NCI-H345 treated with DMSO at 0.1 percent for 48 hours (cell line): Measurements from ENCODE around the gene PRICKLE4.
"Not testable (repeated sequence)": the region's sequence is repeated elsewhere in the genome, so short reads cannot be mapped to it uniquely, and the experiment has no call there.

Source experiments
- DNase-seq: peaks from one replicate; lab custom pipeline; 2025; ENCODE audit not compliant: unreplicated experiment; lab: John Stamatoyannopoulos, UW

Gene PRICKLE4

GRCh38 chr6:41791305-41791704 is 10.7 kb downstream of the PRICKLE4 start:
- DNase-seq, result no peak

GRCh38 chr6:41791984-41792383 is 11.4 kb downstream of the PRICKLE4 start:
- DNase-seq, result no peak

- DNase-seq, result no peak
These were observed 15.9 kb downstream of the PRICKLE4 start for GRCh38 chr6:41796474-41796873.

GRCh38 chr6:41798901-41799558 is 18.4 kb downstream of the PRICKLE4 start:
- DNase-seq, result no peak

GRCh38 chr6:41799559-41799911 is 19.0 kb downstream of the PRICKLE4 start:
- no peak for DNase-seq

- DNase-seq, result no peak
These were observed 20.8 kb downstream of the PRICKLE4 start for GRCh38 chr6:41801380-41801779.

GRCh38 chr6:41805830-41806774 is 25.5 kb downstream of the PRICKLE4 start:
- DNase-seq, result no peak

GRCh38 chr6:41811095-41811494 is 30.5 kb downstream of the PRICKLE4 start:
- no peak for DNase-seq

- DNase-seq, result not testable (repeated sequence)
These were observed 31.4 kb downstream of the PRICKLE4 start for GRCh38 chr6:41811946-41812345.

- no peak for DNase-seq
These were observed 32.9 kb downstream of the PRICKLE4 start for GRCh38 chr6:41813469-41813868.

- DNase-seq, result no peak
These were observed 33.4 kb downstream of the PRICKLE4 start for GRCh38 chr6:41813956-41814355.

- DNase-seq, result no peak
These were observed 34.0 kb downstream of the PRICKLE4 start for GRCh38 chr6:41814629-41815028.

- DNase-seq, result no peak
These were observed 35.0 kb downstream of the PRICKLE4 start for GRCh38 chr6:41815587-41815986.

GRCh38 chr6:41818271-41819054 is 37.9 kb downstream of the PRICKLE4 start:
- DNase-seq, result no peak

- DNase-seq, result no peak
These were observed 40.7 kb downstream of the PRICKLE4 start for GRCh38 chr6:41821266-41821665.

- no peak for DNase-seq
These were observed 41.4 kb downstream of the PRICKLE4 start for GRCh38 chr6:41822021-41822420.

GRCh38 chr6:41823178-41823577 is 42.6 kb downstream of the PRICKLE4 start:
- no peak for DNase-seq

GRCh38 chr6:41824571-41825569 is 44.3 kb downstream of the PRICKLE4 start:
- DNase-seq, result no peak

GRCh38 chr6:41826343-41827022 is 45.9 kb downstream of the PRICKLE4 start:
- no peak for DNase-seq

GRCh38 chr6:41832263-41832662 is 51.7 kb downstream of the PRICKLE4 start:
- no peak for DNase-seq
